ENCODE measurements around the gene ERMN.
A peak's percentile ranks its signal among the peaks of the same experiment; 100 is the strongest.
"Not testable (repeated sequence)": the region's sequence is repeated elsewhere in the genome, so short reads cannot be mapped to it uniquely, and the experiment has no call there.

The ERMN gene

GRCh38 chr2:157341381-157341780, 15.8 kb upstream of the ERMN start:
- H3K4me1 ChIP-seq, result peaks cover 11% of the 10 kb centered on the region
- in situ Hi-C loops (cut with MboI; ENCODE audit: low sequenced_read_pairs); H3K36me3 ChIP-seq (replicated peaks): not testable (repeated sequence)

GRCh38 chr2:157339965-157340655, 14.5 kb upstream of the ERMN start:
- no peaks in the 10 kb centered on the region; the same call in 1 of the 2 replicates for H3K9me3 ChIP-seq
- H3K27me3 ChIP-seq (ENCODE audit: low read depth), result no peaks in the 10 kb centered on the region
- H3K4me3 ChIP-seq, result no peak overlapping the region
- peak; percentile 48 to 52 for DNase-seq (ENCODE audit: low spot score in 2 of 2)
- no peaks in the 10 kb centered on the region for H3K36me3 ChIP-seq (replicated peaks)
- in situ Hi-C loops (cut with MboI; ENCODE audit: low sequenced_read_pairs), result no loop called here
- H3K4me1 ChIP-seq, result peaks cover 13% of the 10 kb centered on the region

More at GRCh38 chr2:157341381-157341780, 15.8 kb upstream of the ERMN start:
- not testable (repeated sequence) for H3K9me3 ChIP-seq; H3K4me3 ChIP-seq; H3K27me3 ChIP-seq (ENCODE audit: low read depth); DNase-seq (ENCODE audit: low spot score in 2 of 2)

- H3K4me3 ChIP-seq, result no peak overlapping the region
- H3K27me3 ChIP-seq (ENCODE audit: low read depth), result no peaks in the 10 kb centered on the region
- H3K4me1 ChIP-seq, result peaks cover 24% of the 10 kb centered on the region
- no peaks in the 10 kb centered on the region for H3K9me3 ChIP-seq
- in situ Hi-C loops (cut with MboI; ENCODE audit: low sequenced_read_pairs), result no loop called here
- H3K36me3 ChIP-seq (replicated peaks), result no peaks in the 10 kb centered on the region
- DNase-seq (ENCODE audit: low spot score in 2 of 2), result no peak
Measured at GRCh38 chr2:157337978-157338377, 12.4 kb upstream of the ERMN start.

- Histone ChIP-seq H3K9me3 (no peaks in the 10 kb centered on the region), H3K4me3 (no peak overlapping the region), H3K36me3 (replicated peaks) (no peaks in the 10 kb centered on the region), H3K4me1 (peaks cover 24% of the 10 kb centered on the region), H3K27me3 (ENCODE audit: low read depth) (no peaks in the 10 kb centered on the region)
- in situ Hi-C loops (cut with MboI; ENCODE audit: low sequenced_read_pairs), result no loop called here
- peak; percentile 54 to 76 for DNase-seq (ENCODE audit: low spot score in 2 of 2)
Measured at GRCh38 chr2:157336137-157337010, 10.8 kb upstream of the ERMN start.

- Histone ChIP-seq H3K9me3 (no peaks in the 10 kb centered on the region), H3K27me3 (ENCODE audit: low read depth) (no peaks in the 10 kb centered on the region), H3K4me1 (peaks cover 21% of the 10 kb centered on the region), H3K36me3 (replicated peaks) (no peaks in the 10 kb centered on the region), H3K4me3 (no peak overlapping the region)
- no peak for DNase-seq (ENCODE audit: low spot score in 2 of 2)
- in situ Hi-C loops (cut with MboI; ENCODE audit: low sequenced_read_pairs), result no loop called here
Measured at GRCh38 chr2:157334797-157335196, 9.2 kb upstream of the ERMN start.

GRCh38 chr2:157334335-157334734, 8.7 kb upstream of the ERMN start:
- H3K36me3 ChIP-seq (replicated peaks), result no peaks in the 10 kb centered on the region
- H3K4me1 ChIP-seq, result peaks cover 17% of the 10 kb centered on the region
- no peaks in the 10 kb centered on the region for H3K9me3 ChIP-seq
- H3K4me3 ChIP-seq, result no peak overlapping the region
- no peaks in the 10 kb centered on the region for H3K27me3 ChIP-seq (ENCODE audit: low read depth)
- peak in 1 of 2 experiments; percentile 20 for DNase-seq (ENCODE audit: low spot score in 2 of 2)
- in situ Hi-C loops (cut with MboI; ENCODE audit: low sequenced_read_pairs), result no loop called here

GRCh38 chr2:157333304-157334047, 7.9 kb upstream of the ERMN start:
- Histone ChIP-seq H3K4me3 (no peak overlapping the region), H3K4me1 (peaks cover 17% of the 10 kb centered on the region), H3K27me3 (ENCODE audit: low read depth) (no peaks in the 10 kb centered on the region), H3K9me3 (no peaks in the 10 kb centered on the region), H3K36me3 (replicated peaks) (no peaks in the 10 kb centered on the region)
- no peak for DNase-seq (ENCODE audit: low spot score in 2 of 2)
- in situ Hi-C loops (cut with MboI; ENCODE audit: low sequenced_read_pairs), result no loop called here

- no peaks in the 10 kb centered on the region for H3K36me3 ChIP-seq (replicated peaks)
- in situ Hi-C loops (cut with MboI; ENCODE audit: low sequenced_read_pairs), result no loop called here
- DNase-seq (ENCODE audit: low spot score in 2 of 2), result no peak
- H3K4me3 ChIP-seq, result no peak overlapping the region
- peaks cover 26% of the 10 kb centered on the region for H3K4me1 ChIP-seq
- no peaks in the 10 kb centered on the region for H3K9me3 ChIP-seq
- H3K27me3 ChIP-seq (ENCODE audit: low read depth), result no peaks in the 10 kb centered on the region
Measured at GRCh38 chr2:157329524-157329923, 3.9 kb upstream of the ERMN start.

GRCh38 chr2:157327621-157328500, 2.2 kb upstream of the ERMN start:
- H3K4me3 ChIP-seq, result no peak overlapping the region

GRCh38 chr2:157327200-157327599, 1.6 kb upstream of the ERMN start:
- peaks cover 39% of the 10 kb centered on the region for H3K4me1 ChIP-seq

More at GRCh38 chr2:157327621-157328500, 2.2 kb upstream of the ERMN start:
- in situ Hi-C loops (cut with MboI; ENCODE audit: low sequenced_read_pairs), result no loop called here
- Histone ChIP-seq H3K36me3 (replicated peaks) (no peaks in the 10 kb centered on the region), H3K9me3 (no peaks in the 10 kb centered on the region), H3K4me1 (peaks cover 33% of the 10 kb centered on the region), H3K27me3 (ENCODE audit: low read depth) (no peaks in the 10 kb centered on the region)
- peak; percentile 72 to 95 for DNase-seq (ENCODE audit: low spot score in 2 of 2)

GRCh38 chr2:157326698-157327097, 1.1 kb upstream of the ERMN start:
- H3K9me3 ChIP-seq, result no peaks in the 10 kb centered on the region
- no peaks in the 10 kb centered on the region for H3K36me3 ChIP-seq (replicated peaks)
- peak; percentile 25 to 56 for DNase-seq (ENCODE audit: low spot score in 2 of 2)
- peaks cover 44% of the 10 kb centered on the region for H3K4me1 ChIP-seq
- H3K27me3 ChIP-seq (ENCODE audit: low read depth), result no peaks in the 10 kb centered on the region
- H3K4me3 ChIP-seq, result peak overlapping the region; percentile 8; the same call in 1 of the 2 replicates
- in situ Hi-C loops (cut with MboI; ENCODE audit: low sequenced_read_pairs), result no loop called here

More at GRCh38 chr2:157327200-157327599, 1.6 kb upstream of the ERMN start:
- DNase-seq (ENCODE audit: low spot score in 2 of 2), result peak in 1 of 2 experiments; percentile 15
- Histone ChIP-seq H3K27me3 (ENCODE audit: low read depth) (no peaks in the 10 kb centered on the region), H3K4me3 (no peak overlapping the region), H3K9me3 (no peaks in the 10 kb centered on the region), H3K36me3 (replicated peaks) (no peaks in the 10 kb centered on the region)
- in situ Hi-C loops (cut with MboI; ENCODE audit: low sequenced_read_pairs), result no loop called here

GRCh38 chr2:157324331-157324843, 1.2 kb downstream of the ERMN start:
- Histone ChIP-seq H3K27me3 (ENCODE audit: low read depth) (no peaks in the 10 kb centered on the region), H3K4me1 (peaks cover 66% of the 10 kb centered on the region), H3K9me3 (no peaks in the 10 kb centered on the region), H3K36me3 (replicated peaks) (no peaks in the 10 kb centered on the region), H3K4me3 (peak overlapping the region; percentile 33)
- in situ Hi-C loops (cut with MboI; ENCODE audit: low sequenced_read_pairs), result loop anchor here (25.0 kb wide), 1 partner anchor 688 kb away; no protein-coding TSS in a partner anchor
- no peak for DNase-seq (ENCODE audit: low spot score in 2 of 2)
